NCI-H1436 (cell line): ENCODE results near the gene ZSWIM5.
"Not testable (repeated sequence)": the region's sequence is repeated elsewhere in the genome, so short reads cannot be mapped to it uniquely, and the experiment has no call there.

Source experiments
- DNase-seq: peaks from one replicate; lab custom pipeline; 2025; lab: John Stamatoyannopoulos, UW

The ZSWIM5 gene

DNA sequence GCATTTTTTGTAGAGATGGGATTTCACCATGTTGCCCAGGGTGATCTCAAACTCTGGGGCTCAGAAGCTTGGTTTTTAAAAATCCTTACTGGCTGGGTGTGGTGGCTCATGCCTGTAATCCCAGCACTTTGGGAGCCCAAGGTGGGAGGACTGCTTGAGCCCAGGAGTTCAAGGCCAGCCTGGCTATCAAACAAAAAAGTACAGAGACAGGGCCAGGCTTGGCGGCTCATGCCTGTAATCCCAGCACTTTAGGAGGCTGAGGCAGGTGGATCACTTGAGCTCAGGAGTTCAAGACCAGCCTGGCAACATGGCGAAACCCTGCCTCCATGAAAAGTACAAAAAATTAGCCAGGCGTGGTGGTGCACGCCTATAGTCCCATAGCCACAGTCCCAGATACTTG lies 112.0 kb downstream of the ZSWIM5 start:
- DNase-seq: not testable (repeated sequence)

- no peak for DNase-seq
These were observed 113.1 kb downstream of the ZSWIM5 start for GRCh38 chr1:45093334-45093733.

- no peak for DNase-seq
These were observed 116.7 kb downstream of the ZSWIM5 start for GRCh38 chr1:45089711-45090110.

DNA sequence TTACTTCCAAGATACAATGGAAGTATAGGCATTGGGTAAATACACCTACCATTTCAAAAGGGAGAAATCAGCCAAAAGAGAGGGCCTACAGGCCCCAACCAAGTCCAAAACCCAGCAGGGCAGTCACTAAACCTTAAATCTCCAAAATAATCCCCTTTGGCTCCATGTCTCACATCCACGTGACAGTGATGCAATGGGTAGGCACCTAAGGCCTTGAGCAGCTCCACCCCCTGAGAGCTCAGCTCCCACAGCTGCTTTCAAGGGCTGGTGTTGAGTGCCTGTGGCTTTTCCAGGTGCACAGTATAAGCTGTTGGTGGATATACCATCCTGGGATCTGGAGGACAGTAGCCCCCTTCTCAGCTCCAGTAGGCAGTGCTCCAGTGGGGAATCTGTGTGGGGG lies 121.8 kb downstream of the ZSWIM5 start:
- no peak for DNase-seq

DNA sequence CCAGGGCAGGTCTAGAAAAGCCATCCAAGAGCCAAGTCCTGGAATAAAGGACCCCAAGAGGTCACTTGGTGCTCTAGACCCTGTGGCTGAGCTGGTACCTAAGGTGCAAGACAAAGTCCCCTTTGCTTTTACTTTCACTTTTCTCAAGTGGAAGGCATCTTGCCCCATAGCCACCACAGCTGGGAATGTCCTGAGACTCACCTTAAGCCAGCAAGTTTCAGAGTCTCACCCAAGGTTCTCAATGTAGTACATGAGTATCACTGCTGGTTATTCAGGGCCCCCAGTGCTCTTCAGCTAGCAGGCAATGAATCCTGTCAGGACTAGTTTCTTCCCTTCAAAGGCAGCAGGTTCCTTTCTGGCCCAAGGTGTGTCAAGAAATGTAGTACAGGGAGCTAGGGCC lies 126.9 kb downstream of the ZSWIM5 start:
- DNase-seq: no peak

GRCh38 chr1:45076959-45077358 lies 129.4 kb downstream of the ZSWIM5 start:
- not testable (repeated sequence) for DNase-seq

DNA sequence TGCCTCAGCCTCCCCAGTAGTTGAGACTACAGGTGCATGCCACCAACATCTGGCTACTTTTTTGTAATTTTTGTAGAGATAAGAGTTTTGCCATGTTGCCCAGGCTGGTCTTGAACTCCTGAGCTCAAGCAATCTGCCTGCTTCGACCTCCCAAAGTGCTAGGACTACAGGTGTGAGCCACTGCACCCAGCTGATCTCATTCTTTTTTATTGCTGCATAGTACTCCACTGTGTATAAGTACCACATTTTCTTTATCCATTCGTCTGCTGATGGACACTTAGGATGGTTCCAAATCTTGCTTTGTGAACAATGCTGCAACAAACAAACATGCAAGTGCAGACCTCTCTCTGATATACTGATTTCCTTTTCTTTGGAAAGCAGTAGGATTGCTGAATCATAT lies 134.8 kb downstream of the ZSWIM5 start:
- no peak for DNase-seq

DNA sequence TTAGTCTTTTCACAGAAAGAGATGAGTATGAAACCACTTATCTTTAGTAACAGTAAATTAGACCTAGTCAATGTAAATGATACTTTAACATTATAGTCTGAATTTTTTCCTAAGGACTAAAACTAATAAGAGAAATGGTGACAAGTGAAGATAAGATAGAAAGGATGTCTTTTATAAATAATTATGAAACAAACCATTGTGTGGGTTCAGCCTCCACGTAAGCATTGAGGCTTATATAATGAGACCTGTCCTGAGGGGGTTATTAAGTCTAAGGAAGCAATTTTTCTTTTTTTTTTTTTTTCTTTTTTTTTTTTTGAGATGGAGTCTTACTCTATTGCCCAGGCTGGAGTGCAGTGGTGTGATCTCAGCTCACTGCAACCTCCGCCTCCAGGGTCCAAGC lies 138.6 kb downstream of the ZSWIM5 start:
- no peak for DNase-seq

GRCh38 chr1:45065083-45065482 lies 141.3 kb downstream of the ZSWIM5 start:
- no peak for DNase-seq

- not testable (repeated sequence) for DNase-seq
These were observed 143.9 kb downstream of the ZSWIM5 start for GRCh38 chr1:45062463-45062862.

DNA sequence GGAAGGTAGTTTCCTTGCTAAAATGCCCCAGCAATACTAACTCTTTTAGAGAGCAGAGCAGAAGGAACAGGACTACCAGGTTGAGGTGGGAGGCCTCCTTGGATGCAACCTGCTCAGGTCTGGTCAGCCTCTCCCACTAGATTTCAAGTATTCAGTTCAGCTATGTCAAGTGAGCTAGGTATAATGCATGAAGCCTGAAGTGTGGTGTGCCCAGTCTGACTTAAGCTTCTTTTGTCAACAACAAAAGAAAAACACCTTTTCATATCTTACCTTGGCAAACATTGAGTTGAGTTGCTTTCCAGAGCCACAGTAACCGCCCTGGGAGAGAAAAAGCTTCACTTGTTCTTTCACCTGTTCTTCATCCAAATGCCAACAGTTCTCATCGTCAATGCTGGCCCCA lies 146.6 kb downstream of the ZSWIM5 start:
- no peak for DNase-seq

GRCh38 chr1:45057542-45057941 lies 148.9 kb downstream of the ZSWIM5 start:
- no peak for DNase-seq

DNA sequence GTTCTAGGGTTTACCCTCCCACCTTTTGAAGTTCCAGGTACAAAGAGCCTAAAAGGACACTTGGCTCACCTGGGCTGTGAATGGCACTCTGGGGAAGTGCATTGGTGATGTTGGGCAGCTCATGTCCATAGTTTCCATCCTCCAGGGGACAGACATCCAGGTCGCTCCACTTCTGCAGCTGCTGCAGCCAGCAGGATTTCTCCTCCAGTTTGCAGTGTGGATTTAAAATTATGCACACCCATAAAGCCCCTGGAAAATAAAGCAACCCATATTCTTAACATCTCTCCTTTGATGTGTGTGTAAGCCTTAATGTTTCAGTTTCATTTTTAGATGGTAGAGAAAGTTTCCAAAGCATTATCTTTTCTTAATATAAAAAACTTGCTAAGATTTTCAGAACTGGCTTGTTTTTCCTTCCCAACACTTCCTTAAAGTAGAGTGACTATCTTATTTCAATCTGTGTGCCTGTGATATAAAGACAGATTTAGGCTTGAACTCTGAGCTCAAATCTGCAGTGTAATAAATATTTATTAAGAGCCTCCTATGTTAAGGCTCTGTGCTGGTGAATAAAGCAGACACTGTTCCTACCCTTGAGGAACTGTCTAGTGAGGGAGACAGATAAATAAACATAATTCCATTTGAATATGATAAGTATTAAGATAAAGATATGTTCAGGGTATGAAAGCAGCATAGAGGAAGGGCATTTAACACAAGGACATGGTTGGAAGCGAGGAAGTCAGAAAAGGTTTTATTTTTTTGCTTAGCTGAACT lies 155.2 kb downstream of the ZSWIM5 start:
- no peak for DNase-seq

DNA sequence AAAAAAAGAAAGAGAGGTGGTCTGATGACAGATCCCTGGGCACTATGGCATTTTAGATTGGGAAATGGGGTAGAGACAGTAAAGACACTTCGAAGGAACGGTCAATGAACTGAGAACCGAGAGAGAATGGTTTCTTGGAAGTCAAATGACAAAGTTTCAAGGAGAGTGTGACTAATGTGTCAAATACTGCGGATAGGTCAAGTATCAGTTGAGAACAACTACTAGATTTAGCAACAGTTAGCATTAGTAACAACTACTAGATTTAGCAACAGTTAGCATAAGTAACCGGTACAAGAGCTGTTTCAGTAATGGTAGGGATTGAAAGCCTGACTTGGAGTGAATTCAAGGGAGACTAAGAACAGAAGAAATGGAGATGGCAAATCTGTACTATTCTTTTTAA lies 159.4 kb downstream of the ZSWIM5 start:
- no peak for DNase-seq

- DNase-seq: no peak
These were observed 161.5 kb downstream of the ZSWIM5 start for GRCh38 chr1:45044916-45045315.

DNA sequence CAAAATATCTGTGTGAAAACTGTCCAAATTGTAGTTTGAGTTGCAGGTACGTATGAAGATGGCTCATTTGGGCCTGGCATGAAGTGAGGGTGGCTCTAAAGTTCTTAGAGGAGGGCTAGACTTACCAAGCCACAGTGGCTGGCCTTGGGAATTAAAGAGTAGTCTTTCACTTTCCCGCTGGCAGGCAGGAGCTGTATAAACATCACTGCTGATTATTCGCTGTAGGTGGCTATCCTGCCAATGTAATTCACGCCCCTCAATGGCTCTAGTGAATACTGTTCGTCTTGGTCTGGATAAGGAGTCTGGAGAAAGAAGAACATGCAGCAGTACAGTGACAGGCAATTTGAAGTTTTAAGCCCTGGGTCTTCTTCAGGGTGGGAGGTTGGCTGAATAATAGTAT lies 163.3 kb downstream of the ZSWIM5 start:
- no peak for DNase-seq

- no peak for DNase-seq
These were observed 166.1 kb downstream of the ZSWIM5 start for GRCh38 chr1:45040297-45040696.

- no peak for DNase-seq
These were observed 167.6 kb downstream of the ZSWIM5 start for GRCh38 chr1:45038661-45039364.

DNA sequence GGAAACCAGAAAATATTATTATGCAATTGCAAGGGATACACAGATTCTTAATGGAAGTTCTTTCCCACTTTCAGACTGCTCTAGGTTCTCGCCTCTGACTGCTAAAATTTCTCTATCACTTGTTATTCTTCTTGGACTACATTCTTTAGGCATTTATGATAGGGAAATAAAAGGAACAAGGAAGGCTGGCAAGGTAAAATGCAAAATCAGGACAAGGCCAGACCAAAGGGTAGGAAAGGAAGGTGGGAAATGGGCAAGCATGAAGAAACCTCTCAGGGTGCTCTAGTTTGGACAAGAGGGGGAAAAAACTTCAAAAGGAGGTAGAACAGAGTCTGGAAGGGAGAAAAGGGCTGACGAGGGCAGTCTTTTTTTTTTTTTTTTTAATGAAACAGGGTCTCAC lies 168.2 kb downstream of the ZSWIM5 start:
- no peak for DNase-seq

DNA sequence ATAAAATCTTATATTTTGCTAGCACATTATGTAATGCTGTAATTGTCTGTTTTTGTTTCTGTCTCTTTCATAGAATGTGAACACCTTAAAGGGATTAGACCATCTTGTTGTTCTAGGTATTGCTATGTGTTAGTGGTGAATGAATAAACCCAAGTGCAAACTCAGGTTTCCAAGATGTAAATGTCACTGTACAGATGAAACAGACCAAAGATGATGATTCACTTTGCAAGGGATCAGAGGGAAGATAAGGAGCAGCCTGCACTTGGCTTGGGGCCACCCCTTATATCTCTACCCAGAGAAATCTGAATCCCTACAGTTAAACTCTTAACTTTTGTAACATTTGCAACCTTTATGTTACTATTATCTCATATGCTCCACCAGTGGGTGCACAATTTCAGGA lies 168.9 kb downstream of the ZSWIM5 start:
- DNase-seq: no peak

DNA sequence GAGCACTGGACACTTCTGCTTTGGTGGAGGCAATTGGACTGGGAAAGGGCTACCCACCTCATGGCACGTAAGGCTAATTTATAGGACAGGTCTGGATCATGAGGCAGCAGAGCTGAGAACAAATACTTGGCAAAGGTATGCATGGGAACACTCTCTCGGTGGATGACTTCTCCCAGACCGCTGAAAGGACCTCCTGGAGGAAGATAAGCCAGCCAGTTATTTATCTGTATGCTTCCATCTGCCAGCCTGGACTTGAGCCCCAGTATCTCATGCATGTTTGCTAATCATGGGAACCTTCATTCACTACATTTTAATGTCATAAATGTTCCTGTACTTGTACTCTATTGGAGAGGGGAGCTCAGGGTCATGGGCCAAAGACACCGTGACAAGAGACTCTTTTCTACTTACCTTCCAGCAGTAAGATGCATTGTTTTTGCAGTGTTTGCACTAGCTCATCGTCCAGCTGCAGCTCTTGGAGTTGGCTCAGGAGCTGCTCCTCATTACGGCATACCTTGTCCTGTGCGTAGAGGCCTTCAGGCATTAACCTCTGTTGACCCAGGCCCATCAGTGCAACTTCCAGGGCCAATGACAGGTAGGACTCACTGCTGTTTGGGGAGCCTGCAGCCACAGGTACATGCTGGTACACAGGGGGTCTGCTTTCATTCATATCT lies 170.6 kb downstream of the ZSWIM5 start:
- no peak for DNase-seq

GRCh38 chr1:45033356-45033755 lies 173.0 kb downstream of the ZSWIM5 start:
- DNase-seq: no peak

- DNase-seq: no peak
These were observed 173.6 kb downstream of the ZSWIM5 start for GRCh38 chr1:45032837-45033236.
